Duodenal mucosa (tissue), 2 donors: ENCODE results near the gene FAM185A.
A peak's percentile ranks its signal among the peaks of the same experiment; 100 is the strongest.
"Not testable (repeated sequence)": the region's sequence is repeated elsewhere in the genome, so short reads cannot be mapped to it uniquely, and the experiment has no call there.

Source experiments
- H3K27ac ChIP-seq: one replicate; pipeline ENCODE4 v1.7.0; 2013; ENCODE audit warnings: low read depth, low read length
- H3K27me3 ChIP-seq, 2 donors: one replicate each; pipeline ENCODE4 v1.7.0; 2013; ENCODE audit warnings: low read length in 2 of 2, control low read depth in 1 of 2; ENCODE audit not compliant: insufficient read depth in 2 of 2, control insufficient read depth in 1 of 2
- H3K36me3 ChIP-seq, 2 donors: one replicate each; pipeline ENCODE4 v1.7.0; 2013; ENCODE audit warnings: low read length in 2 of 2, control low read depth in 1 of 2; ENCODE audit not compliant: insufficient read depth in 2 of 2, control insufficient read depth in 1 of 2
- H3K4me1 ChIP-seq, 2 donors: one replicate each; pipeline ENCODE4 v1.7.0; 2013; ENCODE audit warnings: low read length in 2 of 2, control low read depth in 1 of 2; ENCODE audit not compliant: insufficient read depth in 2 of 2, control insufficient read depth in 1 of 2
- H3K4me3 ChIP-seq, 2 donors: one replicate each; pipeline ENCODE4 v1.7.0; 2013; ENCODE audit warnings: low read length in 2 of 2, low read depth in 1 of 2
- H3K9ac ChIP-seq, 2 donors: one replicate each; pipeline ENCODE4 v1.7.0; 2013; ENCODE audit warnings: low read length in 2 of 2, low read depth in 1 of 2
- H3K9me3 ChIP-seq, 2 donors: one replicate each; pipeline ENCODE4 v1.7.0; 2013; ENCODE audit warnings: low read length in 2 of 2, control low read depth in 1 of 2; ENCODE audit not compliant: control insufficient read depth in 1 of 2

FAM185A gene

DNA sequence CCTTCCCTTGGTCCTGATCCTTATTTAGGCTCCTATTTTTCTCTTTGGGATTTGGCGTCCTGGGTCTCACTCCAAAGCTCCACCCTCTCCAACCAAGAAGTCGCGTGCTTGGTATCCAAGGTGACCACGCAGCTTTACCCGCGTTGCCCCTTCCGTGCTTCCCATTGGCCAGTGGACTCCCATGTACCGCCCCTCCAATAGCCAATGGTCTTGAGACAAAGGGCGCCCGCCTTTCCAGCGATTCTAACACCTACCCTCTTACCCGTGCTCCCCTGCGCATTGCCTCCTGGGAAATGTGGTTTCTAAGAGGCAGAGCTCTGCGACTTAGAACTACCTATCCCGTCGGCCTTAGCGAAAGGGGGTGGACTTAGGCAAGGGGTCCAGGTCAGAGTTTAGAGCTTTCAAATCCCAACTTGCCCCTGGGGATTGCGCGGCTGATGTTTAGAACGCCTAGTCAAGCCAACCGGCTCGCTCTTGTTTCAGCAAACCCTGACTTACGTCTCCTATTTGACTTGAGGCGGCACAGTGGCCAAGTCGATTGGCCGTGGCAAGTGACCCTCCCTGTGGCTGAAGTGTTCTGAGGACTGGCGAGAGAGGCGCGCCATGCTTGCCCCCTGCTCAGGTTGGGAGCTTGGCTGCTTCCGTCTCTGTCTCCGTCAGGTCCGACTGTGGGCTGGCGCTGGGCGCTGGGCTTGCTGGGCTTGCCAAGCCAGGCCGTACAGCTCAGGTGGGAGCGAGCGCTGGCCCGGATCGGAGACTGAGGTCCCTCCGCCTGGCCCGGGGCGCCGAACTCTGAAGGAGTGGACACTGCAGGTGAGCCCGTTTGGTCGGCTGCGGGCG lies at the start of gene FAM185A:
FAM185A (plus strand) TSS at position 395 of the 840 bp plus-strand sequence; CDS start at position 604, 209 bp downstream.
- H3K27me3 ChIP-seq, H3K4me1 ChIP-seq, H3K36me3 ChIP-seq, H3K9me3 ChIP-seq: not testable (repeated sequence)
- Histone ChIP-seq H3K9ac (peak within 1 kb of the TSS; percentile 41 to 74), H3K27ac (peak within 1 kb of the TSS; percentile 5), H3K4me3 (peak within 1 kb of the TSS; percentile 69 to 81)

DNA sequence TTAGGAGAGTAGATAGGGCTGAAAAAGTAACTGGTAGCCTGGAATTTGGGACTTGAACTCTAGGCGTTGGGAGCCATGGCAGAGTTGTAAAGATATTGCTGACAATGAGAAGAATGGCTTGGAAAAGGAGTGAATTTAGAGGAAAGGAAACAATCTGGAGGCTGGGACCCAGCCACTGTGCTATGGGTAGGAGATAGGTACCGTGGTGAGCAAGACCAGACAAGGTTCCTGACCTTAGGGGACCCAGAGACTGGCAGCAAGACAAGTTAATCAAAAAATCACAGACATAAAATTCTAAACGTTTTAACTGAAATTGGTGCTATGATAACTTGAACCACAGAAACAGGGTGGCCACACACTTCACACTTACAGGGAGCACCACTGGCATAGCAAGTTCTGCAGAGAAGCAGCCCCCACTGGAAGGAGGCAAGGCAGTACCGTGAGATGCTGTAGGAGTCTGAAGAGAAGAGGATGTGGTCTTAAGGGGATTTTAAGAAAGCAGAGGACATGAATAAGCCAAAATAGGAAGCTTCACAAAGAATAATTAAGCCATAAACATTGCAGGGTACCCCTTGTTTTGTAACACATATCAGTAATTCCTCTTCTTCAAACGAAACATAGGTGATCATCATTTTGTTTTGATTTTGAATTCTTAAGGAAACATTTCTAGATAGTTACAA lies 35.6 kb upstream of the FAM185A start:
- H3K4me3 ChIP-seq, H3K27me3 ChIP-seq, H3K27ac ChIP-seq, H3K9me3 ChIP-seq, H3K36me3 ChIP-seq, H3K9ac ChIP-seq, H3K4me1 ChIP-seq: not testable (repeated sequence)

DNA sequence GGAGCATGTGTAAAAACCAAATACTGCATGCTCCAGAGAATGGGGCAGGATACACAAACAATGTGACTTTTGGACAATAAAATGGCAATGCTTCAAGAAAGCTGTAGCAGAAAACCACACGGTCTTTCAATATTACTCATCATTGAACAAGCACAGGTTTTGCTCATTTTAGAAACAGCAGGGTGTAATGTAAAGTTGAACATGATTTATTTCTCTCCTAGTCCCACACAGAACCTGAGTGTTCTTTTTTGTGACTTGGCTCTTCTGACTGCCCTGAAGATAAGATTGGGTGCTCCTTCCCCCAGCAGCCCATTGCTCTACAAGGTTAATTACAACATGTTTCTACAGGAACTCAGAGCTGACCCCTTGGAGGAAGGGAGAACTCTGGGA lies 35.1 kb upstream of the FAM185A start:
- H3K4me3 ChIP-seq, H3K36me3 ChIP-seq, H3K9me3 ChIP-seq, H3K27ac ChIP-seq, H3K27me3 ChIP-seq, H3K9ac ChIP-seq, H3K4me1 ChIP-seq: not testable (repeated sequence)

DNA sequence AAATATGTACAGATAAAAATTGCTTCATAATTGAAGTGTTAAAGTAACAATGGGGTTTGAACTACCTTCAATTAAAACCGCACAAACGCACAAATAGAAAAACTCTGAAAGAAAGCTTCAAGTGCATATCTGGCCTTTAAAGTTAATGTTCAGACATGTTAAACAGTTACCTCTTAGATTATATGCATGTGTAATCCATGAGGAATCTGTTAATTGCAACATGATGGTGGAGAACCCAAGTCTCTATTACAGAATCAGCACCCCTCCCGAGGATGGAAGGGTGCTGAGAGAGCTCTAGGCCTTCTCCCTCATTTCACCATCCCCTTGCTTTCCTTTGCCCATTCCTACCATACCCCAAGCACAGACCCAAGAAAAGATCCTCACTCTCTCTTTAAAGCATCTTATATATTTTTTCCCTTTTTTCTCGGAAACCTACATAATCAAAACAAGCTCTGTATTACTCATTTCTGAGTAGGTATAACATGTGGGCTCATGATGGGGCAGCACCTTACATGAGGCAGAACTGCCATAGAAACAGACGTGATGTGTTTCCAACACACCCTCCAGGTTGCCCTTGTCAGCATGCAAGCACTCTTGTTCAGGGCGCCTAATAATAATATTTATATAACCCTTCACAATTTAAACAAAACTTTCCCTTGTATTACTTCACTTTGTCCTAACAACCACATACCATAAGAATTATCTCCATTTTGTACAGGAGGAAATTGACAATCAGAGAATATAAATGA lies 33.9 kb upstream of the FAM185A start:
- not testable (repeated sequence) for H3K4me3 ChIP-seq, H3K36me3 ChIP-seq, H3K9ac ChIP-seq, H3K27ac ChIP-seq, H3K27me3 ChIP-seq, H3K9me3 ChIP-seq, H3K4me1 ChIP-seq

DNA sequence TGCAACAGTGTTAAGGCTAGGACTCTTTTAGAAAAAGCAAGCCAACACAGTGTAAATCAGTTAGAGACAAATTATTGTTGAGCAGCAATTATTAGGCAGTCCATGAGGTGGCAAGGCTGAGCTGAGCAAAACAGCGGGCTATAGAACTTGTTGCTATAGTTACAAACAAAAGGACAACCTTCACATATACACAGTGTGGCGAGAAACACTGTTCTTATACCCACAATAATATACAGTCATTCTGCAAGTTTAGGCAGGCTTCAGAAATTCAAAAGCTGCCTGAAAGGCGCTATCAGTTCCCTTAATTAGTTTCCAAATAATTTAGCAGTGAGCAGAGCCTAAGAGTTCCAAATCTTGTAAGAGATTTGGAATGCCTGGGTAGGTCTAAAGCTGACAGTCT lies 33.1 kb upstream of the FAM185A start:
- H3K4me1 ChIP-seq, H3K4me3 ChIP-seq, H3K9me3 ChIP-seq, H3K9ac ChIP-seq, H3K27ac ChIP-seq, H3K36me3 ChIP-seq, H3K27me3 ChIP-seq: not testable (repeated sequence)

DNA sequence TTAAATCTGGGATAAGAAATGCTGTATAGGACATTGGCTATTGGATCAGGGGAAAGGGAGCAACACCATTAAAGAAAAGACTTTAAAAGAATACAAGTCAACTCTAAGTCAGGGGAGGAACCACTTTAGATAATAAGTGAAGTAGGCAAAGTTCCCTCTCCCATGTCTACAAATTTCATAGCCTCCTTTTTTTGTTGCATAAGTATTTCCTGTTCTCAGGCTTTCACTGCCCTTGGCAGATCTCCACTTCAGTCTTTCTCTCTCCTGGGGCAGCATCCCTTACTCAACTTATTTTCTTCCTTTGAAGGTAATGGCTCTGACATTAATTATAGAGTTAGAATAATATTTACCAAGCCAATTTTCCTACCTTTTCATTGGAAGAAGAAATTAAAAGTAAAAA lies 30.3 kb upstream of the FAM185A start:
- not testable (repeated sequence) for H3K4me1 ChIP-seq, H3K27ac ChIP-seq, H3K27me3 ChIP-seq, H3K4me3 ChIP-seq, H3K9ac ChIP-seq, H3K9me3 ChIP-seq, H3K36me3 ChIP-seq

DNA sequence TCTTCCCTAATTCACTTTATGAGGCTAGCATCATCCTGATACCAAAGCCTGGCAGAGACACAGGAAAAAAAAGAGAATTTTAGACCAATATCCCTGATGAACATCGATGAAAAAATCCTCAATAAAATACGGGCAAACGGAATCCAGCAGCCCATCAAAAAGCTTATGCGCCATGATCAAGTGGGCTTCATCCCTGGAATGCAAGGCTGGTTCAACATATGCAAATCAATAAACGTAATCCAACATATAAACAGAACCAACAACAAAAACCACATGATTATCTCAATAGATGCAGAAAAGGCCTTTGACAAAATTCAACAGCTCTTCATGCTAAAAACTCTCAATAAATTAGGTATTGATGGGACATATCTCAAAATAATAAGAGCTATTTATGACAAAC lies 22.6 kb upstream of the FAM185A start:
- H3K4me3 ChIP-seq, H3K9ac ChIP-seq, H3K9me3 ChIP-seq, H3K4me1 ChIP-seq, H3K27ac ChIP-seq, H3K27me3 ChIP-seq, H3K36me3 ChIP-seq: not testable (repeated sequence)

DNA sequence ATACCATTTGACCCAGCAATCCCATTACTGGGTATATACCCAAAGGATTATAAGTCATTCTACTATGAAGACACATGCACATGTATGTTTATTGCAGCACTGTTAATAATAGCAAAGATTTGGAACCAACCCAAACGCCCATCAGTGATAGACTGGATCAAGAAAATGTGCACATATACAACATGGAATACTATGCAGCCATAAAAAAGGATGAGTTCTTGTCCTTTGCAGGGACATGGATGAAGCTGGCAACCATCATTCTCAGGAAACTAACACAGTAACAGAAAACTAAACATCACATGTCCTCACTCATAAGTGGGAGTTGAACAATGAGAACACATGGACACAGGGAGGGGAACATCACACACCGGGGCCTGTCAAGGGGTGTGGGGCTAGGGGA lies 19.1 kb upstream of the FAM185A start:
- not testable (repeated sequence) for H3K4me1 ChIP-seq, H3K4me3 ChIP-seq, H3K9ac ChIP-seq, H3K36me3 ChIP-seq, H3K9me3 ChIP-seq, H3K27me3 ChIP-seq, H3K27ac ChIP-seq

DNA sequence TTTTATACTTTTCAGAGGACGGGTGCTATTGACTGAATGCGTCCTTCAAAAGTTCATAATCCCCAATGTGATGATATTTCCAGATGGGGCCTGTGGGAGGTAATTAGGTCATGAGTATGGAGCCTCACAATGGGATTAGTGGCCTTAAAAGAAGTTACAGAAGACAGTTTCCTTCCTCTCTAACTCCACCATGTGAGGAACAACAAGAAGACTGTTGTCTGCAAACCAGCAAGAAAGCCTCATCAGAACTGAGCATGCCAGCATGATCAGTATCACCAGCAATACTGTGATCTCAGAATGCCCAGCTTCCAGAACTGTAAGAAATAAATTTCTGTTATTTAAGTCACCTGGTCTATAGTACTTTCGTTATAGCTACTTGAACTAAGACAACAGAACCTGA lies 18.4 kb upstream of the FAM185A start:
- not testable (repeated sequence) for H3K27me3 ChIP-seq, H3K9ac ChIP-seq, H3K4me1 ChIP-seq, H3K27ac ChIP-seq, H3K4me3 ChIP-seq, H3K9me3 ChIP-seq, H3K36me3 ChIP-seq

DNA sequence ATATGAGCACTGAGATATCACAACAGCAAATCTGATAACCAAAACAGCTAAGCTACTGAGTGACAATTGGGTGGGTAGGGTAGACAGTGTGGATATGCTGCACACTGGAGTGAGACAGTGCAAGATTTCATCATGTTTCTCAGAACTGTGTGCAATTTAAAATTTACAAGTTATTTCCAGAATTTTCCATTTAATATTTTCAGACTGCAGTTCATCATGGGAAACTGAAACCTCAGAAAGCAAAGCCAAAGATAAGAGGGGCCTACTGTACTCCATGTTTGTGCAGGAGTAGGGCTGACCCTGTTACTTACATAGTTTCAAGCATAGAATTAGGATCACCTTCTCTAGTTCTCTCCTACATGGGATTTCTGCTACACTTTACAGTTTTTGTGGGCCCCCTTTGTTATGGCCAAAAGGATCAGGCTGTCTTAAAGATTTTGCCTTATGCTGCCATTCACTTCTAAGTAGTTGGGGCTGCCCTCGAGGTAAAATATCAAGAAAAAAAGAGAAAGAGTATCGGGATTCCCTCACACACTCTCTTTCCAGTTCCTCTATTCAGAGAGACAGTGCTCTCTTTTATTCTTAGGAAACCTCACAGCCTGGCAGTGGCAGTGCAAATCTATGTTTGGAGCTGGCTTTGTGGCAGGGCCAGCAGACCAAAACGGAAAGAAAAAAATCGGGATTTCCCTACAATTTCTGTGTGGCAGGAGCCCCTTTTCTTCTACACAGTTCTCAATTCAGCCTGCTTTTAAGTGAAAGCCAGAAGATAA lies 6.6 kb upstream of the FAM185A start:
- H3K36me3 ChIP-seq, H3K4me1 ChIP-seq, H3K9me3 ChIP-seq, H3K9ac ChIP-seq, H3K27me3 ChIP-seq, H3K27ac ChIP-seq, H3K4me3 ChIP-seq: not testable (repeated sequence)
